Adrenal gland (tissue), 12 donors: ENCODE data around the gene ESPNL. TPM values are rescaled to one million over a fixed set of nuclear protein-coding genes. Genes with fewer than 3 reads are reported as not detected.

Experiments used
- DNase-seq, 7 donors: peaks; one replicate each; pipeline ENCODE4 v3.0.0-alpha.2; 2019 to 2020
- H3K27ac ChIP-seq, 5 donors: fragments of 200-600 bp; sonication (generic) in 4 of 5; 1 replicate in 3 of 5; 2 replicates in 2 of 5; pipeline versions ENCODE4 v1.5.1 to v1.8.0; 2016 to 2020; ENCODE audit warnings: mild to moderate bottlenecking in 1 of 5
- H3K27me3 ChIP-seq: fragments of 200-600 bp; 2 replicates; pipeline ENCODE4 v1.8.0; 2021
- H3K36me3 ChIP-seq, 2 donors: fragments of 200-600 bp; replicated peaks in 1 of 2; 1 replicate in 1 of 2; 2 replicates in 1 of 2; pipeline versions ENCODE4 v1.5.1 to v1.8.0; 2018 to 2022
- H3K4me1 ChIP-seq, 2 donors: fragments of 200-600 bp; replicated peaks in 1 of 2; 1 replicate in 1 of 2; 2 replicates in 1 of 2; pipeline versions ENCODE4 v1.5.1 to v1.8.0; 2018 to 2021
- H3K4me3 ChIP-seq, 4 donors: fragments of 200-600 bp; sonication (generic) in 3 of 4; one replicate each; pipeline ENCODE4 v1.5.1; 2016 to 2018
- H3K9me3 ChIP-seq, 3 donors: fragments of 200-600 bp; sonication (generic) in 1 of 3; replicated peaks in 1 of 3; 1 replicate in 2 of 3; 2 replicates in 1 of 3; pipeline versions ENCODE4 v1.5.1 to v1.8.0; 2016 to 2021
- CTCF ChIP-seq, 6 experiments: fragments of 450-650 bp in 4 of 6; fragments of 200-600 bp in 2 of 6; sonication (generic) in 1 of 6; IDR thresholded peaks; 1 replicate in 5 of 6; 2 replicates in 1 of 6; pipeline versions ENCODE4 v1.5.1 to v1.8.0; 2016 to 2021; ENCODE audit warnings: antibody characterized with exemption in 6 of 6, mild to moderate bottlenecking in 2 of 6, moderate library complexity in 1 of 6
- POLR2A ChIP-seq, 2 donors: fragments of 450-650 bp; IDR thresholded peaks; one replicate each; pipeline ENCODE4 v1.6.1; 2017; ENCODE audit warnings: antibody characterized with exemption in 2 of 2, mild to moderate bottlenecking in 2 of 2, moderate library complexity in 1 of 2
- WGBS, 4 donors: extraction: QIAGEN DNeasy Blood & Tissue Kit in 2 of 4; methylation state at CpG; one replicate each; pipeline versions ENCODE4 v1.1.5 to v1.1.7; 2013 to 2017; 5-methylcytosine and 5-hydroxymethylcytosine counted together
- intact Hi-C, 2 donors: fragments of 100-400 bp; cut with DNase I; formaldehyde crosslinking; loops; one replicate each; pipeline versions ENCODE4 v1.14.1 to v1.15.0; 2022 to 2023
- polyA plus RNA-seq, 3 donors: library from polyadenylated mRNA; stranded (reverse); fragments of 200-250 nt in 2 of 3; fragments of 350-450 nt in 1 of 3; fragmentation: Illumina TruSeq in 1 of 3; extraction: RNeasy Lipid Tissue Mini Kit (QIAGEN cat#74804) in 1 of 3; gene quantifications; one replicate each; pipeline ENCODE4 v1.2.3, GENCODE V29; 2013 to 2014
- total RNA-seq, 9 donors: library from RNA; depleted of rRNA in 4 of 9; stranded (reverse); fragments of >200 nt in 4 of 9; fragments of 120-200 nt in 1 of 9; fragmentation: NEBNext Ultra II Directional in 1 of 9; extraction: Animal tissue kit (Norgen Biotek cat#: 25700) in 1 of 9; gene quantifications; one replicate each; pipeline versions ENCODE4 v1.1.0 to v1.2.4, GENCODE V29; 2013 to 2023
- donor health status: healthy with polysubstance abuse.
- donor health status: Bipolar disorder and iron deficiency.
- donor health status: DM: yes; HTN: yes; CAD: no.
- donor health status: DM: no; HTN: no; CAD: no.
- donor health status: DM: no; HTN: no; CAD: no.
- donor health status: DM: yes; HTN: yes; CAD: no.

The ESPNL gene
- total and polyA plus RNA-seq, 12 donors: 0.03 to 5.9 (median 1.2) TPM; not detected in 5

- no peaks in the 10 kb centered on the region for H3K36me3 ChIP-seq
- no peak for TF ChIP-seq POLR2A (IDR thresholded peaks at IDR 0.05)
- TF ChIP-seq CTCF (IDR thresholded peaks at IDR 0.05): no peak
- intact Hi-C loops: no loop called here
- H3K27ac ChIP-seq: no peak overlapping the region
- H3K27me3 ChIP-seq: no peaks in the 10 kb centered on the region
- H3K4me3 ChIP-seq: no peak overlapping the region
- H3K9me3 ChIP-seq: no peaks in the 10 kb centered on the region
- 88 to 90% (median 89%) methylated on average over 7 to 68 of the region's 68 CpGs for WGBS, 4 donors
- no peaks in the 10 kb centered on the region for H3K4me1 ChIP-seq
- no peak for DNase-seq
Observed at GRCh38 chr2:238130696-238131628, 30.8 kb downstream of the ESPNL start.

GRCh38 chr2:238131761-238132462, 31.8 kb downstream of the ESPNL start:
- no peak for DNase-seq
- H3K4me3 ChIP-seq: no peak overlapping the region

GRCh38 chr2:238132463-238133450, 32.6 kb downstream of the ESPNL start:
- Histone ChIP-seq H3K4me1 (no peaks in the 10 kb centered on the region), H3K27me3 (no peaks in the 10 kb centered on the region), H3K4me3 (no peak overlapping the region), H3K36me3 (no peaks in the 10 kb centered on the region), H3K9me3 (no peaks in the 10 kb centered on the region), H3K27ac (no peak overlapping the region)
- WGBS, 4 donors: 90 to 93% (median 90%) methylated on average over 19 to 23 of the region's 23 CpGs
- no peak for TF ChIP-seq POLR2A (IDR thresholded peaks at IDR 0.05)
- no peak for TF ChIP-seq CTCF (IDR thresholded peaks at IDR 0.05)
- DNase-seq: no peak
- intact Hi-C loops: no loop called here

More at GRCh38 chr2:238131761-238132462, 31.8 kb downstream of the ESPNL start:
- no peaks in the 10 kb centered on the region for H3K4me1 ChIP-seq
- no peak for TF ChIP-seq CTCF (IDR thresholded peaks at IDR 0.05)
- TF ChIP-seq POLR2A (IDR thresholded peaks at IDR 0.05): no peak
- H3K9me3 ChIP-seq: no peaks in the 10 kb centered on the region
- no peaks in the 10 kb centered on the region for H3K36me3 ChIP-seq
- H3K27me3 ChIP-seq: no peaks in the 10 kb centered on the region
- WGBS, 4 donors: 79 to 91% (median 87%) methylated on average over 11 to 14 of the region's 14 CpGs
- intact Hi-C loops: no loop called here
- no peak overlapping the region for H3K27ac ChIP-seq
